ENCODE data around the gene NSDHL. TPM values are rescaled to one million over a fixed set of nuclear protein-coding genes. Genes with fewer than 3 reads are reported as not detected.

Gene NSDHL
- total RNA-seq, 1 experiment from 2014 or later: 22.1 TPM

DNA sequence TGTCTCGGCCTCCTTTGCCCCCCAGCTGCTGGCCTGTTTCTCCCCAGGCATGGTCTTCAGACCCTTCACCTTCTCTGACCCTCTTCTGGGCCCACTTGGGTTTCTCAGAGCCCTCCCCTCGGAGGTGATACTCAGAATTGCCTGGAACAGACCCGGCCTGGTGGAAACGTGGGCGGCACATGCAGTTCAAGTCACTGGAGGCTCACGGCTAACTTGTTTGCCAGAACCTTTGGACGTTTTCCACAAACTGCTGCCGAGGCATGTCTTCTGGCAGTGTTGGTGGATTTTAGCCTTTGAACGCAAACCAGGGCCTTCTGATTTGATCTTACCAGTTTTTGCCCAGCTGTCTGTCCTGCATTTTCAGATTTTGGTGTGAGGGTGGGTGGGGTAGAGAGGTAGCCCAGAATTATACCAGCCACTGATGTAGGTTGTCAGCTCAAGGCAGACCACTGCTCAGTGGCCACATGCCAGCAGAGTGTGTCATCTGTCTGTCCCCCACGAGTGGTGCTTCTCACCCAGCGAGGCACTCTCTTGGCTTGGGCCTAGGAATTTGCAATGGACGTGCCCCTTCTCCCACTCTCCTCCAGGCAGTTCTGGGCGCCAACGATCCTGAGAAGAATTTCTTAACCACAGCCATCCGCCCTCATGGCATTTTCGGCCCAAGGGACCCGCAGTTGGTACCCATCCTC, 34.5 kb downstream of the NSDHL start:
- Histone ChIP-seq H3K36me3 (ENCODE audit: control insufficient read depth in 1 of 2, insufficient read depth in 2 of 2, low read length in 2 of 2) (no peaks in the 10 kb centered on the region; a peak in 1 of 4 replicates), H3K27ac (ENCODE audit: low read depth, low read length) (no peak overlapping the region), H3K4me2 (ENCODE audit: low read length) (no peak overlapping the region), H3K79me2 (ENCODE audit: insufficient read depth, low read length) (no peaks in the 10 kb centered on the region), H3K9me2 (ENCODE audit: insufficient read depth) (no peaks in the 10 kb centered on the region), H3K9me3 (ENCODE audit: control insufficient read depth in 1 of 2, insufficient read depth in 1 of 2, low read depth in 1 of 2, low read length in 2 of 2) (no peaks in the 10 kb centered on the region), H2AFZ (ENCODE audit: low read depth, low read length, poor library complexity, severe bottlenecking) (no peak overlapping the region), H3K4me1 (ENCODE audit: control insufficient read depth in 1 of 2, insufficient read depth in 2 of 2, low read length in 2 of 2) (no peaks in the 10 kb centered on the region), H3K4me3 (replicated peaks in 1 of 2; ENCODE audit: low read depth in 1 of 2, low read length in 2 of 2) (no peak overlapping the region), H4K20me1 (ENCODE audit: insufficient read depth) (no peaks in the 10 kb centered on the region), H3K9ac (ENCODE audit: low read length) (no peak overlapping the region), H3K27me3 (ENCODE audit: insufficient read depth, low read length) (no peaks in the 10 kb centered on the region)
- ChIA-PET CTCF (no interaction called here), RAD21 (ENCODE audit: low non-redundant PET in 1 of 2, low total read pairs in 2 of 2, uncharacterized antibody in 2 of 2, unreplicated experiment in 2 of 2) (no interaction called here), POLR2A (no interaction called here)
- ATAC-seq: no peak
- no TSS peak for BruUV-seq (replicated peaks)
- intact Hi-C loops (cut with micrococcal nuclease): no loop called here
- no peak for DNase-seq (ENCODE audit: low read depth, low spot score)
- TF ChIP-seq POLR2AphosphoS5 (IDR thresholded peaks at IDR 0.05; ENCODE audit: low read depth, low read length) (no peak), TCF7L2 (IDR thresholded peaks at IDR 0.05; ENCODE audit: borderline replicate concordance, extremely low read depth, insufficient read depth, insufficient read length) (no peak), CEBPB (IDR thresholded peaks at IDR 0.05; ENCODE audit: low read depth) (no peak), SP1 (IDR thresholded peaks at IDR 0.05; ENCODE audit: low read depth) (no peak), SIN3A (IDR thresholded peaks at IDR 0.05; ENCODE audit: low read depth) (no peak), ELF1 (IDR thresholded peaks at IDR 0.05; ENCODE audit: borderline replicate concordance, low read depth) (no peak), EGR1 (IDR thresholded peaks at IDR 0.05; ENCODE audit: low read depth) (no peak), POLR2A (IDR thresholded peaks at IDR 0.05; ENCODE audit: borderline replicate concordance, extremely low read depth, insufficient read depth, insufficient read length) (no peak), ZFX (IDR thresholded peaks at IDR 0.05) (no peak), YY1 (IDR thresholded peaks at IDR 0.05; ENCODE audit: extremely low read depth, insufficient replicate concordance, low read depth, low read length) (no peak), RAD21 (IDR thresholded peaks at IDR 0.05; ENCODE audit: low read depth) (no peak)
- TF ChIP-seq, protein P1, sequence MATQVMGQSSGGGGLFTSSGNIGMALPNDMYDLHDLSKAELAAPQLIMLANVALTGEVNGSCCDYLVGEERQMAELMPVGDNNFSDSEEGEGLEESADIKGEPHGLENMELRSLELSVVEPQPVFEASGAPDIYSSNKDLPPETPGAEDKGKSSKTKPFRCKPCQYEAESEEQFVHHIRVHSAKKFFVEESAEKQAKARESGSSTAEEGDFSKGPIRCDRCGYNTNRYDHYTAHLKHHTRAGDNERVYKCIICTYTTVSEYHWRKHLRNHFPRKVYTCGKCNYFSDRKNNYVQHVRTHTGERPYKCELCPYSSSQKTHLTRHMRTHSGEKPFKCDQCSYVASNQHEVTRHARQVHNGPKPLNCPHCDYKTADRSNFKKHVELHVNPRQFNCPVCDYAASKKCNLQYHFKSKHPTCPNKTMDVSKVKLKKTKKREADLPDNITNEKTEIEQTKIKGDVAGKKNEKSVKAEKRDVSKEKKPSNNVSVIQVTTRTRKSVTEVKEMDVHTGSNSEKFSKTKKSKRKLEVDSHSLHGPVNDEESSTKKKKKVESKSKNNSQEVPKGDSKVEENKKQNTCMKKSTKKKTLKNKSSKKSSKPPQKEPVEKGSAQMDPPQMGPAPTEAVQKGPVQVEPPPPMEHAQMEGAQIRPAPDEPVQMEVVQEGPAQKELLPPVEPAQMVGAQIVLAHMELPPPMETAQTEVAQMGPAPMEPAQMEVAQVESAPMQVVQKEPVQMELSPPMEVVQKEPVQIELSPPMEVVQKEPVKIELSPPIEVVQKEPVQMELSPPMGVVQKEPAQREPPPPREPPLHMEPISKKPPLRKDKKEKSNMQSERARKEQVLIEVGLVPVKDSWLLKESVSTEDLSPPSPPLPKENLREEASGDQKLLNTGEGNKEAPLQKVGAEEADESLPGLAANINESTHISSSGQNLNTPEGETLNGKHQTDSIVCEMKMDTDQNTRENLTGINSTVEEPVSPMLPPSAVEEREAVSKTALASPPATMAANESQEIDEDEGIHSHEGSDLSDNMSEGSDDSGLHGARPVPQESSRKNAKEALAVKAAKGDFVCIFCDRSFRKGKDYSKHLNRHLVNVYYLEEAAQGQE (IDR thresholded peaks at IDR 0.05; ENCODE audit: low read depth): no peak
- TF ChIP-seq, protein P2, sequence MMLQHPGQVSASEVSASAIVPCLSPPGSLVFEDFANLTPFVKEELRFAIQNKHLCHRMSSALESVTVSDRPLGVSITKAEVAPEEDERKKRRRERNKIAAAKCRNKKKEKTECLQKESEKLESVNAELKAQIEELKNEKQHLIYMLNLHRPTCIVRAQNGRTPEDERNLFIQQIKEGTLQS (IDR thresholded peaks at IDR 0.05): no peak
- TF ChIP-seq, protein P3, sequence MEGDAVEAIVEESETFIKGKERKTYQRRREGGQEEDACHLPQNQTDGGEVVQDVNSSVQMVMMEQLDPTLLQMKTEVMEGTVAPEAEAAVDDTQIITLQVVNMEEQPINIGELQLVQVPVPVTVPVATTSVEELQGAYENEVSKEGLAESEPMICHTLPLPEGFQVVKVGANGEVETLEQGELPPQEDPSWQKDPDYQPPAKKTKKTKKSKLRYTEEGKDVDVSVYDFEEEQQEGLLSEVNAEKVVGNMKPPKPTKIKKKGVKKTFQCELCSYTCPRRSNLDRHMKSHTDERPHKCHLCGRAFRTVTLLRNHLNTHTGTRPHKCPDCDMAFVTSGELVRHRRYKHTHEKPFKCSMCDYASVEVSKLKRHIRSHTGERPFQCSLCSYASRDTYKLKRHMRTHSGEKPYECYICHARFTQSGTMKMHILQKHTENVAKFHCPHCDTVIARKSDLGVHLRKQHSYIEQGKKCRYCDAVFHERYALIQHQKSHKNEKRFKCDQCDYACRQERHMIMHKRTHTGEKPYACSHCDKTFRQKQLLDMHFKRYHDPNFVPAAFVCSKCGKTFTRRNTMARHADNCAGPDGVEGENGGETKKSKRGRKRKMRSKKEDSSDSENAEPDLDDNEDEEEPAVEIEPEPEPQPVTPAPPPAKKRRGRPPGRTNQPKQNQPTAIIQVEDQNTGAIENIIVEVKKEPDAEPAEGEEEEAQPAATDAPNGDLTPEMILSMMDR (IDR thresholded peaks at IDR 0.05 in 2 of 3, conservative IDR thresholded peaks at IDR 0.05 in 1 of 3; ENCODE audit: borderline replicate concordance in 1 of 3, insufficient read depth in 1 of 3, low read depth in 2 of 3, low read length in 2 of 3): no peak
- TF ChIP-seq, protein P4, sequence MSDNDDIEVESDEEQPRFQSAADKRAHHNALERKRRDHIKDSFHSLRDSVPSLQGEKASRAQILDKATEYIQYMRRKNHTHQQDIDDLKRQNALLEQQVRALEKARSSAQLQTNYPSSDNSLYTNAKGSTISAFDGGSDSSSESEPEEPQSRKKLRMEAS (IDR thresholded peaks at IDR 0.05): no peak
- TF ChIP-seq, protein P5, sequence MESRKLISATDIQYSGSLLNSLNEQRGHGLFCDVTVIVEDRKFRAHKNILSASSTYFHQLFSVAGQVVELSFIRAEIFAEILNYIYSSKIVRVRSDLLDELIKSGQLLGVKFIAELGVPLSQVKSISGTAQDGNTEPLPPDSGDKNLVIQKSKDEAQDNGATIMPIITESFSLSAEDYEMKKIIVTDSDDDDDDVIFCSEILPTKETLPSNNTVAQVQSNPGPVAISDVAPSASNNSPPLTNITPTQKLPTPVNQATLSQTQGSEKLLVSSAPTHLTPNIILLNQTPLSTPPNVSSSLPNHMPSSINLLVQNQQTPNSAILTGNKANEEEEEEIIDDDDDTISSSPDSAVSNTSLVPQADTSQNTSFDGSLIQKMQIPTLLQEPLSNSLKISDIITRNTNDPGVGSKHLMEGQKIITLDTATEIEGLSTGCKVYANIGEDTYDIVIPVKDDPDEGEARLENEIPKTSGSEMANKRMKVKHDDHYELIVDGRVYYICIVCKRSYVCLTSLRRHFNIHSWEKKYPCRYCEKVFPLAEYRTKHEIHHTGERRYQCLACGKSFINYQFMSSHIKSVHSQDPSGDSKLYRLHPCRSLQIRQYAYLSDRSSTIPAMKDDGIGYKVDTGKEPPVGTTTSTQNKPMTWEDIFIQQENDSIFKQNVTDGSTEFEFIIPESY (IDR thresholded peaks at IDR 0.05; ENCODE audit: extremely low read depth, insufficient replicate concordance, low read length): no peak
